ENCODE measurements around the gene RAE1.
"Not testable (repeated sequence)": the region's sequence is repeated elsewhere in the genome, so short reads cannot be mapped to it uniquely, and the experiment has no call there.

The RAE1 gene

DNA sequence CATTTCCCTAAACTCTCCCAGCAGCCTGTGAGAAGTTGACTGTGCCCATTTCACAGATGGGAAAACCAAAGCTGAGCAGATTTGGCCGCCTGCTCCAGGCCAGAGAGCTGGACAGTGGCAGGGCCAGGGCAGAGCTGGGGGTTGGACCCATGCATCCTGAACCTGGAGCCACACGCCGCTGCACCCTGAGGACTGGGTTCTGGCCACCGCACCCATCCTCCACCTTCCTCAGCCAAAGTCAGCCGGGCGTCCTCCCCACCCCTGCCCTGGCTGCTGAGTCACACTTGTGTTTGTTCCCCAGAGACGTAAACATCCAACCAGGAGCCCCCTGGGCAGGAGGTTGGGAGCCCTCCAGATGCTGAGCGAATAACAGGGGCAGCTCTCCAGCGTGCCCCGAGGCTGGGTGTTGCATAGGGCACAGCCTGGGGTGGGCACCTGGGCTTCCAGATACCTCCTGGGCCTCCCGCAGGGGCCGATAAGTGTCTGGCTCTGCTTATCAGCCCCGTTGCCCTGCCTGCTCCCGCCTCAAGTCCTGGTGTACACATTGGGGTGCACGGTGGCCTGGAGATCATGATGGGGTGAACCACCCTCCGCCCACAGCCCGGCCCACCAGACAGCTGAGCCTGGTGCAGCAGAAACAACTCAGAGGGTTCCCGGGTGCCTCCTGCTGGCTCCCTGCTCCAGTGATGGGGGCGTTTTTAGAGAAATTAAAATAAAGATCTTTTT is 64.0 kb downstream of the RAE1 start:
- no peak for DNase-seq (ENCODE audit: low read depth in 2 of 2)

DNA sequence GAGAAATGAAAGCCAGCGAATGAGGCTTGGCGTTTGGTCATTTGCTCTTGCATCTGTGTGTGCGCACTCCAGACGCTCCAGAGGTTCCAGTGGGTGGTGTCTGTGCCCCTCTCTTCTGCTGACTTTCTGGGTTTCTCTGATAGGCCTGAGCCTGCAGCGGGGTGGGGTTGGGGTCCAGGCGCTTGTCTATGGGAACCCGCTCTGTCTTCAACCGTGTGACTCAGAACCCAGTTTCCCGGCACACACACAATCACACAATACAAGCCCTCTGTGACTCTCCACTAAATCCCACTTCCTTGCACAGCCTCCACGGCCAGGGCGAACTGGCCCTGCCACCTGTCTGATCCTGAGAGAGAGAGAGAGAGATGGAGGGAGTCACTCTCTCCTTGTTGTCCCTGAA is 64.7 kb downstream of the RAE1 start:
- DNase-seq (ENCODE audit: low read depth in 2 of 2), result no peak

DNA sequence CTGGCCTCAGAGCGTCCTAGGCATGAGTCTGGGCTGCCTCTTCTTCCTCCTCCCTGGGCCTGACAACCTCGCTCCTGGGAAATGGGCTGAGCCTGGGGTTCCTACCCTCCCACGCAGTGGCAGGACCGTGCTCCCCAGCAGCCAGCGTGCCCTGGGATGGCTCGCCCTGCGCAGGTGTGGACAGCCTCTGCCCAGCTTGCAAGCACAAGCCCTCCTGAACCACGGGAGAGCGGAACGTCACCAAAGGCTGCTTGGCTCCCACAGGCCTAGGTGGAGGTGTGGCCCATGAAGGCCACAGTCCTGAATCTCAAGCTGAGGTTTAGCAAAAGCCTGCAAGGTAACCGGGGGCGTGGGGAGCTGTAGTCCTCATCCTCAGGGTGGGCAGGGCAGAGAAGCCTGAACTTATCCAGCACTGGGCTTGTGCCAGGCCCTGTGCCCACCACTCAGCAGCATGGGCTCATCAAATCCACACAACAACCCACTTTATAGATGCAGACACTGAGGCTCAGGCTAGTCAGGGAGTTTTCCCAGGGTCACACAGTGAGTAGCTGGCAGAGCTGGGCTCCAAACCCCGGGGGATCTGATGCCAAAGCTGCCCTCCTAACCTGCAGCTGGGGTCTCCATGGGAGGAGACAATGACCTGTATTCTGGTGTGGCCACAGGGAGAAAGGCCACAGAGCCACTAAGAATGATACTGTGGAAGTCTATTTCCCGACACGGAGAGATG is 65.4 kb downstream of the RAE1 start:
- no peak for DNase-seq (ENCODE audit: low read depth in 2 of 2)

DNA sequence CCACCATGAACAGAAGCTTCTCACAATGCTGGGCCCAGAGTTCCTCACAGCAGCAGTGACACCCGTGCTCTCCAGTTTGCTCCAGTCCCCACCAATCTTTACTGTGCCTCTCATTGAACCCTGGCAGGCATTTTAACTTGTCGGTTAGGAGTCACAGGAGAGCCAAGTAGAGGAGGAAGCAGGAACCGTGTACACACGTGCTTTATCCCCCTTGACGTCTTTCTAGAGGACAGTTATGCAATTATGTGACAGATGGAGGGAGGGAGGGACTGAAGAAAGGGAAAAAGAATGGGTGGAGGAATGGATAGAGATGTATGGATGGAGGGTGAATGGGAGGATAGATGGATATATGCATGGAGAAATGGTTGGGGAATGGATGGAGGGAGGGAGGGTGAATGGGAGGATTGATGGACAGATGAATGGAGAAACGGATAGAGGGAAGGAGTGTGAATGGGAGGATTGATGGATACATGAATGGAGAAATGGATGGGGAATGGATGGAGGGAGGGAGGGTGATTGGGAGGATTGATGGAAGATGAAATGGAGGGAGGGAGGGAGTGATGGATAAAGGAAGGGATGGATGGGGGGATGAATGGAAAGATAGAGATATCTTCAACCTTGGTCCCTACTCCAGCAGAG is 66.1 kb downstream of the RAE1 start:
- DNase-seq (ENCODE audit: low read depth in 2 of 2), result no peak

DNA sequence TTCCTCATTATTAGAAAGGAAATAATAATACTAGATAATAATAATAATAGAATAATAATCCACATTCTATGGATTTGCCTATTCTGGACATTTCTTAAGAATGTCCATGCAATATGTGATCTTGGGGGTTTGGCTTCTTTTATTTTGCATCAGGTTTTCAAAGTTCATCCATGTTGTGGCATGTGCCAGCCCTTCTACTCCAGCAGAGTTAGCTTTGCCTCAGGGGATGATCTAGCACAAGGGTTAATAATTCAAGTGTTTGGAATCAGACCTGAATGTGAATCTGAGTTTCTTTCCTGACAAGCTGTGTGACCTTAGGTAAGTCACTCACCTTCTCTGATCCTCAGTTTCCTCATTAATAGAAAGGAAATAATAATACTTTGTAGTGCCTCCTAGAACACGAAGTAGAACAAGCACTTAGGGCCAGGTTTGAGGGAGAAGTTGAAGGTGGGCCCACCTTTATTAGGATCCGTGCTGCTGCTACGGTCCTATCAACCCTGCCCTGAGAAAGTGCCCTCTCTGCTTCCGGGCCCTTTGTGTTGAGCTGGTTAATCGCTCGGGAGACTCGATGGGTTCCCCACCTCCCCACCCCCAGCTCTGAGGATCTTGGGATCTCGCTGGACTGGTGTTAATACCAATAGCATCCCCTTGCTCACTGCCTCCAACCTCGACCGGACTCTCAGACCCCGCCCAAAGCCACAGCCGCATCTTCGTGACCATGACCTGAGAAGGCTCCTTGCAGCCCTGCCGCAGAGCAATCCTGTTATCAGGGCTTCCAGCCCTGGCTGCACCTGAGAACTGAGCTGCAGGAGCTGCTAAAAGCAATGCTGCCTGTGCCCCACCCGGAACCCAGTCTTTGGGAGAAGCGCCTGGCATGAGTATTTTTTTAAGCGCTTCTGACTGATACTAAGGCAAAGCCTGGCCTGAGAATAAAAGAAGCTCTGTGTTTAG is 67.0 kb downstream of the RAE1 start:
- no peak for DNase-seq (ENCODE audit: low read depth in 2 of 2)

DNA sequence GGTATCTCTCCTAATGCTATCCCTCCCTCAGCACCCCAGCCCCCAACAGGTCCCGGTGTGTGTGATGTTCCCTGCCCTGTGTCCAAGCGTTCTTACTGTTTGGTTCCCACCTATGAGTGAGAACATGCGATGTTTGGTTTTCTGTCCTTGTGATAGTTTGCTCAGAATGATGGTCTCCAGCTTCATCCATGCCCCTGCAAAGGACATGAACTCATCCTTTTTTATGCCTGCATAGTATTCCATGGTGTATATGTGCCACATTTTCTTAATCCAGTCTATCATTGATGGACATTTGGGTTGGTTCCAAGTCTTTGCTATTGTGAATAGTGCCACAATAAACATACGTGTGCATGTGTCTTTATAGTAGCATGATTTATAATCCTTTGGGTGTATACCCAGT is 68.4 kb downstream of the RAE1 start:
- DNase-seq (ENCODE audit: low read depth in 2 of 2), result not testable (repeated sequence)

DNA sequence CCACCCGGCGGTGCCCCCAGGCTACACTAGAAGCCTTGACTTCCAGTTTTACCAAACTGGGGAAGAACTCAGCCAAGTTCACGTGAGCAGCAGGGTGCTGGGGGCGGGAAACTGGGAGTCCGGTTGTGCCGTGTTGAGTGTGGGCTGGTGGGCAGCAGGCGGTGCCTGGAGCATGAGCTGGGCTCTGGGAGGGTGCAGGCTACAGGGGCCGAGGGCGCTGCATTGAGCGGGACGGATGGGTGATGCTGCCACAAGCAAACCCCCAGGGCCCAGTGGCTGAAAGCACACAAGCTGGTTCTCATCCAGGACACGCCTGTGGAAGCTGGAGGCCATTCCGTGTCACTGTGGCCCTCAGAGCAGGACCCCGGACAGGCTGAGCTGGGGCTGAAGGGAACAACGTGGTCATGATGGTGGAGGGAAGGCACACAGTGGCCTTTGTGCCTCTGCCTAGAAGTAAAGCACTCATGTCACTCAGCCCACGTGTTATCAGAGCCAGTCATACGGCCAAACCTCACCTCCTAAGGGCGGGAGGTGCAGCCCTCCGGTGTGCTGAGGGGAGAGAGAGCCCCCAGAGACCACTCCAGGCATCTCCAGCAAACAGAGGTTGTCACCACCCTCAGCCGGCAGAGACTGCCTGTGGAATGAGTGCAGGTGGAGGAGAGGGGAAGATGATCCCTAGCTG is 69.7 kb downstream of the RAE1 start:
- DNase-seq (ENCODE audit: low read depth in 2 of 2), result no peak

DNA sequence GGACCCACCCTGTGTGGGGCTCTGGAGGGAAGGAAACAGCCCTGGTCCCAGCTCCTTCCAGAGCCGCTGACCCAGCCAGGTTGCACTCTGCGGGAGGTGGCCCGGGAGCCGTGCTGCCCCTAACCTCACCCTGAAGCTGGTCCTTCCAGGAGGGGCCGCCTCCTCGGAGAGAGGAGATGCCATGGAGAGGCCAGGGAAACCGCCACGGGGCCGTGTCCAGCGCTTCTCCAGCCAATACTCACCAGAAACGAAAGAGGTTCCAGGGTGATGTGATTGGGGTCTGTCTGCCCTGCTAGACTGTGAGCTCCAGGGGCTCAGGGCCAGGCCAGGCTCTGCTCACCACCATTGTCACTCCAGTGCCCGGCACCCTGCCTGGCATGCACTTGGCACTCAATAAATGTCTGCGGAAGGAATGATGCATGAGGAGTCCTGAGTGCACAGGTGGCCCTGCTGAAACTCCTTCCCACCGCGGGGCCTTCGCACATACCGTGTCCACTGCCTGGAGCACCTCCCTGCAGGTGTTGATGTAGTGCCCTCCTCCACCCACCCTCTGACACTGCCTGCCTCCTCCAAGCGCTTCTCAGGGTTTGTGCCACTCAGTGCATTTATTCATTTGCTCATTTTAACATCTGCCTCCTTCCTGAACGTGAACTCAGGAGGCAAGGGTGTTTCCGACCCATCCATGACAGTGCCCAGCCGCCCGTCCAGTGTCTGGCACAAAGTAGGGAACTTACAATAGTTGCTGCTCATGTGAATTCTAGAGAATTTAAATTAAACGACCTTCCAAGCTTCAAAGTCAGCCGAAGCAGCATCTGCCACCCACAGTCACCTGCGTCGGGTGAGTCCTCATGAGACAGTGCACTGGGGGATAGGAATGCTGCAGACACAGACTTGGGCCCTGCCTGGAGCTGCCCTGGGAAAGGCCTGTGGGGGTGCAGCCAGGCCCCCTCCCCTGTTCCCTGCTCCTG is 70.5 kb downstream of the RAE1 start:
- DNase-seq (ENCODE audit: low read depth in 2 of 2), result no peak

DNA sequence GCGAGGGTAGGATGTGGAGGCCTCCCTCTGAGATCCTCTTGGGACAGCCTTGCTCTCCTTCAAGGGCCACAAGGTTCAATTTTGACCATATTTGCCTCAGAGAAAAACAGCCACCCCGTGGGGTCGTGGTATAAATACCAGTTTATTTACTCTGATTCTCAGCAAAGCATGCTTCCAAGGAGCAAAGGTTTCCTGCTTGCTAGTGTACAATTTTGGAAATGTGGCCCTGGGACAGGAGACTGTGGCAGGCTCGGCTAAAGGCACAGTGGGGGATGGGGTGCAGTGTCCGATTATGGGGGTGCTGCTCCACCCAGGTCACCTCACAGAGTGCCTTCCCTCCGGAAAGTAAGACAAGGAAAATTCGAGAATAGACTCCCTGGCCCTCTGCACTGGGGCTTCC is 71.2 kb downstream of the RAE1 start:
- no peak for DNase-seq (ENCODE audit: low read depth in 2 of 2)

DNA sequence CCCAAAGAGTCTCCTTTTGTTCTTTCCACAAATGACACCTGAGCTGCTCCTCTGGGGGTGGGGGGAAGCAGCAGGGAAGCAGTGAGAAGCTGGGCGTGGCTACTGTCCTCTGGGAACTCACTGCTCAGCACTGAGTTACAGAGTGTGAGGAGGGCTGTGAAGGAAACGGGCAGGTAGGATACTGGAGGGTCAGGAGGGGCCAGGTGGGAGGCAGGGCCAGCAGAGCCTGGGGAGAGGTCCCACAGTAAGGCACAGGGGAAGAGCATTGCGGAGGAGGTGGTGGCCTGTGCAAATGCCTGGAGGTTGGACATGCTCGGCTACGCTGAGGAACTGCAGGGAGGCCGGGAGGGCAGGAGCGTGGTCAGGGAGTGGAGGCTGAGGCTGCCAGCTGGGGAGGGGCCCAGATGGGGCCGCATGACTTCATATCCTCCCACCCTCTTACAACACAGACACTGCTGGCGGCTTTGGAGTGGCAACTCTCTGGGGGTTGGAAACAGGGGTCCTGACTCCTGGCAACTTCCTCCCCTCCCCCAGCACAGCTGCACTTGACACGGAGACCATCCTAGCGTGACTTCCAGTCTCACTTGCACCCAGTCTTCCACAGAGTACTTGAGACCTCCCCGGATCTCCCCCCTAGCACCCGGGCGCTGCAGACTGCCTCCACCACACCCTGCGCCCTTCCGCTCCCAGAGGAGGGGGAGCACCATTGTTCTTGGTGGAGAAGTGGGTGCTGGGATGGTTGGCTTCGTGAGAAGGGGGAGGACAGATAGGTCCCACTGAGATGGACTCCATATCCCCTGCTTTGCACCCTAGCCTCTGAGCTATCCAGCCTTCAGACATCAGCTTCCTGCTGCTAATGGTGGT is 74.3 kb downstream of the RAE1 start:
- DNase-seq (ENCODE audit: low read depth in 2 of 2), result no peak

DNA sequence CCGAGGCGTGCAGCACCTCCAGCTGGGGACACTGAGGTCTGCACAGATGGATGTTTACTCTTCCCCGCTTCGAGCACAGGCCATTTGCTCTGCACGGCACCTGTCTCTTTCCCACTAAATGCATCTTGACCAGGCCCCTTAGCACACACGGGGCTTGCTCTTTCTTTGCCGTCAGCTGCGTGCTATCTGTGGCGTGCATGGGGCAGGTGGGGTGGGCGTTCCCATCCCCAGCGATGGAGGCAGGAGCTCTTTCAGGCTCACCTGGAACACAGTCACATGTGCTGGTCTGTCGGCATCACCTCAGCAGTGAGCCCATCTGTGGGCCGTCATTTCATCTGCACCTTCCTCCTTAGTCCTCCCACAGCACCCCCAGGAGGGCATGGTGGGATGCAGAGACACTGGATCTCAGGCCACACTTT is 75.2 kb downstream of the RAE1 start:
- DNase-seq (ENCODE audit: low read depth in 2 of 2), result no peak

DNA sequence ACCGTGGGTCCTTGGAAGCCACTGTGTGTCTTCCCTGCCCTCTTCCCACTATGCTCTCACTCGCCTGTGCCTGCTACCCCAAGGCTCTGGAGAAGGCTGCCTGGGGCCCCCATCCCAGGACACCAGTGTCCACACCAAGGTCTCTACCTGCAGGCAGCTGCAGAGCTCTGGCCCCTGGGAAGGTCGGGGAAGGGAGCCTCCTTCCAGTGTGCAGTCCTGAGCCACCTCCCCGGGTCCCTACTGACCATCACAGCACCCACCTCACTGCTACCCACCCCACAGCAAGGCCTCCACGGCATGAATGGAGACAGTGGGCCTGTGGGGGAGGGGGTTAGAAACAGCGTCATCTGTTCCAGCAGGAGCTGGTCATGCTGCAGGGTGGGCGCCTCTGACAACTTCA is 75.8 kb downstream of the RAE1 start:
- no peak for DNase-seq (ENCODE audit: low read depth in 2 of 2)

DNA sequence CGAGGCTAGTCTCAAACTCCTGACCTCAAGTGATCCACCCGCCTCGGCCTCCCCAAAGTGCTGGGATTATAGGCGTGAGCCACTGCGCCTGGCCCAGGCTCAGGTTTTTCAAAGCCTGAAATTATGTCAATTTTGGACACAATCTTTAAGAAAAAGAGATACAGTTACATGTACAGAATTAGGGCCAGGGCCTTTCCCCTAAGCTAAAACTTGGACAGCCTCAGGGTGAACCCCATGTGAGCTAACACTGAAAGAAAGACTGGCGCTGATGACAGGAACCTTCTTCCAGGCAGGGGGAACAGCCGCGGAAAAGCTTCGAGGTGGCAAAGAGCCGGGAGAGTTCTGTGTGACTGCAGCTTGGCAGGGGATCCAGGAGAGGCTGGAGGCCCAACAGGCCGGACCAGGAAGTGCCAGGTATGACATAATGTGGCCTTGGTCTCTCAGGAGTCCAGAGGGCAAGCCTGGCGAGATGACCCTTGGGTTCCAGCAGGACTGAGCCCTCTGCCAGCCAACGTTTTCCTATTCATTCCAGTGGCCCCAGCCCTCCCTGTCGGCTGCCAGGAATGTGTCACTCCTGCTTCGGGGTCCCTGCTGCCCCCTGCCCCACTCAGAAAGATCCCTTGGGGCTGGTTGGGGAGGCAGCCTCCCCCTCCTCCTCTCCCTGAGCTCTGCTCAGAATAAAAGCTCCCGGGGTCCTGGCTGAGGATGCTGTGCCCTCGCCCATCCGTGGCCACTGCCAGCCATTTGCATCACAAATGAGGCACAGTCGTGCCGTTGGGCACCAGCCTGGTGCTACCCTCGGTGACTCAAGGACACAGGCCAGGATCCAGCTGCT is 77.5 kb downstream of the RAE1 start:
- DNase-seq (ENCODE audit: low read depth in 2 of 2), result no peak

All from stimulated activated CD8-positive, alpha-beta memory T cell treated with anti-CD3 and anti-CD28 coated beads, Interleukin-2, amount 100 ng/mL, for 1 hour (primary cell).